Vagina (tissue), 2 donors: ENCODE results near the gene SOCS2. TPM values are rescaled to one million over a fixed set of nuclear protein-coding genes. Genes with fewer than 3 reads are reported as not detected.

Source experiments
- DNase-seq, 2 donors: peaks; one replicate each; pipeline ENCODE4 v3.0.0-alpha.2; 2017; ENCODE audit errors: extremely low spot score in 2 of 2
- H3K27ac ChIP-seq: fragments of 200-600 bp; sonication (generic); one replicate; pipeline ENCODE4 v1.5.1; 2019
- H3K27me3 ChIP-seq: fragments of 200-600 bp; sonication (generic); one replicate; pipeline ENCODE4 v1.5.1; 2019
- H3K36me3 ChIP-seq, 2 donors: fragments of 200-600 bp; sonication (generic); one replicate each; pipeline ENCODE4 v1.5.1; 2017 to 2019
- H3K4me1 ChIP-seq: fragments of 200-600 bp; sonication (generic); one replicate; pipeline ENCODE4 v1.5.1; 2019
- H3K4me3 ChIP-seq, 2 donors: fragments of 200-600 bp; sonication (generic); 1 replicate in 1 of 2; 2 replicates in 1 of 2; pipeline ENCODE4 v1.5.1; 2016 to 2019
- H3K9me3 ChIP-seq: fragments of 200-600 bp; sonication (generic); one replicate; pipeline ENCODE4 v1.5.1; 2019
- CTCF ChIP-seq, 3 experiments: fragments of 450-650 bp in 2 of 3; fragments of 200-600 bp in 1 of 3; sonication (generic) in 1 of 3; IDR thresholded peaks; one replicate each; pipeline ENCODE4 v1.5.1; 2017 to 2019; ENCODE audit warnings: antibody characterized with exemption in 3 of 3, mild to moderate bottlenecking in 2 of 3, moderate library complexity in 2 of 3
- POLR2A ChIP-seq, 2 donors: fragments of 450-650 bp; IDR thresholded peaks; one replicate each; pipeline ENCODE4 v1.6.1; 2017; ENCODE audit warnings: antibody characterized with exemption in 2 of 2, mild to moderate bottlenecking in 2 of 2, moderate library complexity in 2 of 2
- POLR2AphosphoS5 ChIP-seq, 2 donors: sonication (generic); formaldehyde crosslinking; IDR thresholded peaks; one replicate each; pipeline ENCODE4 v1.9.0; 2017; ENCODE audit warnings: antibody characterized with exemption in 2 of 2, mild to moderate bottlenecking in 2 of 2, low read depth in 1 of 2; ENCODE audit not compliant: insufficient read depth in 1 of 2
- intact Hi-C: fragments of 100-400 bp; cut with DNase I; formaldehyde crosslinking; loops from one replicate; pipeline ENCODE4 v1.15.1; 2023
- total RNA-seq: library from RNA; depleted of rRNA; stranded (reverse); fragments of >200 nt; gene quantifications from one replicate; pipeline ENCODE4 v1.2.3, GENCODE V29; 2016

Gene SOCS2
- total RNA-seq, 1 donor from 2014 or later: 79.3 TPM

- no peak for DNase-seq
- Histone ChIP-seq H3K27me3 (no peaks in the 10 kb centered on the region), H3K9me3 (no peaks in the 10 kb centered on the region), H3K4me3 (no peak overlapping the region), H3K27ac (no peak overlapping the region), H3K4me1 (peaks cover 31% of the 10 kb centered on the region), H3K36me3 (no peaks in the 10 kb centered on the region)
- TF ChIP-seq POLR2A (IDR thresholded peaks at IDR 0.05): no peak
- no peak for TF ChIP-seq POLR2AphosphoS5 (IDR thresholded peaks at IDR 0.05; ENCODE audit: insufficient read depth in 1 of 2, low read depth in 1 of 2)
- TF ChIP-seq CTCF (IDR thresholded peaks at IDR 0.05): no peak
- intact Hi-C loops: no loop called here
Observed at GRCh38 chr12:93599192-93599591, 26.7 kb downstream of the SOCS2 start.

DNA sequence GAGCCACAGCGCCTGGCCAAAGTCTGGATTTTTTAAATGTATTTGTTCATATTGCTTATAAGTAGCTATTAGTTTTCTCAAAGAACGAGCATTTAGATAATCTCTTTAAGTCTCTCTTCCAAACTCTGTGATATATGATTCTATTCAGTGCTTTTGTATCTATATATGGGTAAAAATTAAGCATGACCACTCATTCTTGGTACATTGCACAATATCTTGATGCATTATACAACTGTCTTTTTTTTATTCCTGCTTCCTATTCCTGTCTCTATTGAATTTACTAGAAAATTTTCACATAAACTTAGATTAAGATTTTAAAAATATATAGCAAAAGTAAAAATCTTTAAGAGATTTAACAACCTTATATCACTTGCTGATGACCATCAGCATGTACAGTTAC is 29.1 kb downstream of the SOCS2 start:
- TF ChIP-seq POLR2AphosphoS5 (IDR thresholded peaks at IDR 0.05; ENCODE audit: insufficient read depth in 1 of 2, low read depth in 1 of 2): no peak
- no peak for TF ChIP-seq CTCF (IDR thresholded peaks at IDR 0.05)
- no peak for TF ChIP-seq POLR2A (IDR thresholded peaks at IDR 0.05)
- intact Hi-C loops: no loop called here
- no peaks in the 10 kb centered on the region for H3K27me3 ChIP-seq
- no peak overlapping the region for H3K27ac ChIP-seq
- peaks cover 23% of the 10 kb centered on the region for H3K4me1 ChIP-seq
- no peak for DNase-seq
- H3K4me3 ChIP-seq: no peak overlapping the region
- H3K9me3 ChIP-seq: no peaks in the 10 kb centered on the region
- no peaks in the 10 kb centered on the region for H3K36me3 ChIP-seq

DNA sequence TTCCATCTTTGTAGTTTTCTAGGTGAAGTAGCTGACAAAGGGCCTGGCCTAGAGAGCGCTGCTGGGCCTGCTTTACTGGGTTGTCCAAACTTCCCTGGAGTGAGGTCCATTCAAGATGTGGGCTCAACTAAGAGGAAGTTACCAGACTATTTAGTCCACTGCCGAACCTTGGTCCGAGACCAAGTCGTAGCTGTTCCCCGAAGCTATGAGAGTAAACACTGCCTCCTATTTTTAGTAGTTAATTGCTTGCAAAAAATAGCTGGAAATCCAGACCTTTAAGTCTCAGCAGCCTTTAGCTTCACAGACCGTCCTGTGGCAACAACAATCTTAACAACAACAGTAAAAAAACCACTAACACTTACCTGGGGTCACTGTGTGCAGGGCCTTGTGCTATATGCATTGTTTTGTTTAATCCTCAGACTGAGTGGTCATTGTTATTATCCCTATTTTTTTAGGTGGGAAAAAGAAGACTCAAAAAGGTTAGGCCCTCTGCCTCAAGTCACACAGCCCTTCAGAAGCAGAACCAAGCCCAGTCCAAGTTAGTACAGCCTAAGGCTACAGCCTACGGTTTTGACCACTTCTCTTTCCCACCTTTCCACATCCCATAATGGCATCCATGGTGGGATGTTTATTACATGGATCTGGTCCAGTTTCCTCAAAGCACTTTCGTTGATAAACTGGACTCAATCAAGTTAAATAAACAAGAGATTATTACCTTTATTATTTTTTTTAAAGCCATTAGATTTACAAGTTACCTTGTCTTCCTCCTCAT is 30.6 kb downstream of the SOCS2 start:
- H3K36me3 ChIP-seq: no peaks in the 10 kb centered on the region
- H3K27me3 ChIP-seq: no peaks in the 10 kb centered on the region
- DNase-seq: no peak
- H3K4me3 ChIP-seq: peak overlapping the region; percentile 1 to 9
- intact Hi-C loops: no loop called here
- H3K9me3 ChIP-seq: no peaks in the 10 kb centered on the region
- TF ChIP-seq POLR2AphosphoS5 (IDR thresholded peaks at IDR 0.05; ENCODE audit: insufficient read depth in 1 of 2, low read depth in 1 of 2): peak in 1 of 2 donors; percentile 54
- no peak for TF ChIP-seq POLR2A (IDR thresholded peaks at IDR 0.05)
- H3K4me1 ChIP-seq: peaks cover 21% of the 10 kb centered on the region
- H3K27ac ChIP-seq: peak overlapping the region; percentile 86

- Histone ChIP-seq H3K36me3 (no peaks in the 10 kb centered on the region), H3K9me3 (no peaks in the 10 kb centered on the region), H3K4me1 (peaks cover 21% of the 10 kb centered on the region), H3K27ac (peak overlapping the region; percentile 86), H3K27me3 (no peaks in the 10 kb centered on the region), H3K4me3 (no peak overlapping the region)
- no peak for DNase-seq
- TF ChIP-seq CTCF (IDR thresholded peaks at IDR 0.05) (no peak), POLR2AphosphoS5 (IDR thresholded peaks at IDR 0.05; ENCODE audit: insufficient read depth in 1 of 2, low read depth in 1 of 2) (no peak), POLR2A (IDR thresholded peaks at IDR 0.05) (no peak)
- intact Hi-C loops: no loop called here
Observed at GRCh38 chr12:93603762-93604161, 31.3 kb downstream of the SOCS2 start.

DNA sequence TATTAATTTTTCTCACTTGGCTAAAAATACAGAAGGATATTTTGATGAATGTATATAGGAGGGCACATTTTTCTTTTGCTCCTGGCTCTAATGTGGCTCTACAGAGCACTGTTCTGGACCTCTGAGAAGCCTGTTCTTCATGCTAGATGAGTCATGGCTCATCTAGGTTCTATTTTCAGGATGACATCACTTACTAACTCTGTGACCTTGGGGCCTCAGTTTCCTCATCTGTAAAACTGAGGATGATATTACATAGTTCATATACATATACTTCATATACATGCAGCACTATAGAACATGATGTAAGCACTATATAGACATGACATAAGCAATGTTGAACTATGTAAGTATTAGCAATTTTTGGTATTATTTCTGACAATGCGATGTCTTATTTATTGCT is 35.8 kb downstream of the SOCS2 start:
- Histone ChIP-seq H3K36me3 (no peaks in the 10 kb centered on the region), H3K27me3 (no peaks in the 10 kb centered on the region), H3K4me3 (no peak overlapping the region), H3K4me1 (peaks cover 3% of the 10 kb centered on the region), H3K9me3 (no peaks in the 10 kb centered on the region), H3K27ac (no peak overlapping the region)
- intact Hi-C loops: no loop called here
- no peak for DNase-seq
- TF ChIP-seq POLR2A (IDR thresholded peaks at IDR 0.05): no peak
- no peak for TF ChIP-seq CTCF (IDR thresholded peaks at IDR 0.05)
- TF ChIP-seq POLR2AphosphoS5 (IDR thresholded peaks at IDR 0.05; ENCODE audit: insufficient read depth in 1 of 2, low read depth in 1 of 2): no peak
